ENCODE data around the gene CAMK4.
"Not testable (repeated sequence)": the region's sequence is repeated elsewhere in the genome, so short reads cannot be mapped to it uniquely, and the experiment has no call there.

The CAMK4 gene

DNA sequence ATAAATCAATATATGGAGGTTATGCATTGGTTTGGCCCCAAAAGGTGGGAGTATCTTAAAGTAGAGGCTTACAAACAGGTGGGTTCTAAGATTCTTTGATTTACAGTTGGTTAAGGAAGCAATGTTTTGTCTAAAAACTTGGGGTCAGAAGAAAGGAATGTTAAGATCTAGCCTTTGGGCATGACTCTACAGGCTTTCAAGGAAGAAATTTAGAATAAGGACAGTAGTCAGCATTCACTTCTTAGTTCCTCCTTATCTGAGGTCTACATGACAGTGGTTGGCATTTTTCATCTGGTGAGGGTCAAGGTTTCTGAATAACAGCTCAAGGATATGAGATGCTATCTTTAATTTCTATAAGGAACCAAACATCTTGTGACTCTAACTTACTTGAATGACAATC lies 122.8 kb downstream of the CAMK4 start:
- TF ChIP-seq, protein P1, sequence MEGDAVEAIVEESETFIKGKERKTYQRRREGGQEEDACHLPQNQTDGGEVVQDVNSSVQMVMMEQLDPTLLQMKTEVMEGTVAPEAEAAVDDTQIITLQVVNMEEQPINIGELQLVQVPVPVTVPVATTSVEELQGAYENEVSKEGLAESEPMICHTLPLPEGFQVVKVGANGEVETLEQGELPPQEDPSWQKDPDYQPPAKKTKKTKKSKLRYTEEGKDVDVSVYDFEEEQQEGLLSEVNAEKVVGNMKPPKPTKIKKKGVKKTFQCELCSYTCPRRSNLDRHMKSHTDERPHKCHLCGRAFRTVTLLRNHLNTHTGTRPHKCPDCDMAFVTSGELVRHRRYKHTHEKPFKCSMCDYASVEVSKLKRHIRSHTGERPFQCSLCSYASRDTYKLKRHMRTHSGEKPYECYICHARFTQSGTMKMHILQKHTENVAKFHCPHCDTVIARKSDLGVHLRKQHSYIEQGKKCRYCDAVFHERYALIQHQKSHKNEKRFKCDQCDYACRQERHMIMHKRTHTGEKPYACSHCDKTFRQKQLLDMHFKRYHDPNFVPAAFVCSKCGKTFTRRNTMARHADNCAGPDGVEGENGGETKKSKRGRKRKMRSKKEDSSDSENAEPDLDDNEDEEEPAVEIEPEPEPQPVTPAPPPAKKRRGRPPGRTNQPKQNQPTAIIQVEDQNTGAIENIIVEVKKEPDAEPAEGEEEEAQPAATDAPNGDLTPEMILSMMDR (conservative IDR thresholded peaks at IDR 0.05) = no peak
- no peak overlapping the region for H3K27ac ChIP-seq

DNA sequence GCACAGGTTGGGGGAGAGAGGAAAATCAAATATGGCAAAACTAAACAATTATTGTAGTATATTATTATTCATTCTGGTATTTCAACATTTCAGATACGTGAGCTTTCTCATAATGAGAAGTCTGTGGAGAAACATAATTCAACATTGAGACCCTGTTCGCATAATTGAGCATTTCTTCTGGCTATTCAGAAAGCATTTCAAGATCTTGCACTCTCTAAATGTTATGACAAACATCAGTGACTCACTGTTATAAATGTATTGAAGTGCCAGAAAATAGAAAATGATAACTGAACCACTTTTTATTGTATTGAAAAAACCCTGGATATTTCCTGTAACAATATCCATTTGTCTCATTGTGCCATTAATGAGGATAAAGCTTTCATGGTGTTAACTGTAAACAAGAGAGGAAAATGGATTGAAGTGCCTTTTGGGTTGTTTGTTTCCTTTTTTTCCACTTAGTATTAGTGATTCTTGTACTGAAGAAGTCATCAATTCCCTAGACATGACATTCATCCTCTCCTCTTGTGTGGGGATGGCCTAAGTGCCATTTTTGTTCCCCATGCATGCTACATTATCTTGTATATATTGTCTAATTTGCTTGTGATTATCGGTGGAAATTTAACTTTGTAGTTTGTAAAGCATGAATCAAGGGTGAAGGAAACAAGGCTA lies 124.6 kb downstream of the CAMK4 start:
- no peak overlapping the region for H3K27ac ChIP-seq
- TF ChIP-seq, protein P1 (conservative IDR thresholded peaks at IDR 0.05) = no peak

DNA sequence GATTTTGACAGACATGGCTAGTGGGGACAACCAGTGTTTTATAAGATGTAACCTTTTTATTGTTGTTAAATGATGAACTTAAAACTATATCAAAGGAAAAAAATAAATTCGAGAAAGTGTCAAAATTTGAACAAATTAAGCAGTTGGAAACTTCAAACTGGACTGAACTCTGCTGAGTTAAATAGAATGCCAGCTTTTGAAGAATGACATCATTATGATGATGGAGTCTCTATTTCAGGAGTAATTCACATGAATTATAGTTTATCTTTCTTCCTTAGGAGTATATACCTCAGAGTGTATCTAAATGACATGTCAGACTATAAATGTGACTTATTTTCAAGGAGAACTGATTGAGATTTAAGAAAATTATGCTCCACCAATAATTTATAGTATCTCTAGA lies 125.2 kb downstream of the CAMK4 start:
- TF ChIP-seq, protein P1 (conservative IDR thresholded peaks at IDR 0.05) = no peak
- no peak overlapping the region for H3K27ac ChIP-seq

DNA sequence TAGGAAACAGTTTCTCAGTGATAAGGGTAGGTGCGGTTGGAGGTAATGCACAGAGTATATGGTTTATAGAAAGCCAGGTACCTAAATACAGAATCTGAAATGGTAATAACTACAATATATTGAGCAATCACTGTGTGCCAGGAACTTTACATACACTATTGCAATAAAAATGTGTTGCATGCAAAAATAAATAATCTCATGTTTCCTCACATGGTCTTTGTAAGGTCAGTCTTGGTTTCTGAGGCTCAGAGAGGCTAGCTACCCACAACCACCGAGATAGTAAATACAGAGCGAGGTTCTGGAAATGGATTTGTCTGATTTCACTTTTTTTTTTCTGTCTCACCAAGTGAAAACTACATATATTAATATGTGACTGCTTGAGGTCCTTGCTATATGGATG lies 128.9 kb downstream of the CAMK4 start:
- TF ChIP-seq, protein P1 (conservative IDR thresholded peaks at IDR 0.05) = no peak
- no peak overlapping the region for H3K27ac ChIP-seq

DNA sequence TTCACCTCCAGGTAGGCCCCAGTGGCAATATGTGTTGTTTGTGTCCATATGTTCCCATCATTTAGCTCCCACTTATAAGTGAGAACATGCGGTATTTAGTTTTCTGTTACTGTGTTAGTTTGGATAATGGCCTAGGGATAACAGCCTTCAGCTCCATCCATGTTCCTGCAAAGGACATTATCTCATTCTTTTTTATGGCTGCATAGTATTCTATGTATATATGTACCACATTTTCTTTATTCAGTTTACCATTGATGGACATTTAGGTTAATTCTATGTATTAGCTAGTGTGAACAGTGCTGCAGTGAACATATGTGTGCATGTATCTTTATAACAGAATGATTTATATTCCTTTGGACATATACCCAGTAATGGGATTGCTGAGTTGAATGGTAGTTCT lies 134.5 kb downstream of the CAMK4 start:
- not testable (repeated sequence) for H3K27ac ChIP-seq

DNA sequence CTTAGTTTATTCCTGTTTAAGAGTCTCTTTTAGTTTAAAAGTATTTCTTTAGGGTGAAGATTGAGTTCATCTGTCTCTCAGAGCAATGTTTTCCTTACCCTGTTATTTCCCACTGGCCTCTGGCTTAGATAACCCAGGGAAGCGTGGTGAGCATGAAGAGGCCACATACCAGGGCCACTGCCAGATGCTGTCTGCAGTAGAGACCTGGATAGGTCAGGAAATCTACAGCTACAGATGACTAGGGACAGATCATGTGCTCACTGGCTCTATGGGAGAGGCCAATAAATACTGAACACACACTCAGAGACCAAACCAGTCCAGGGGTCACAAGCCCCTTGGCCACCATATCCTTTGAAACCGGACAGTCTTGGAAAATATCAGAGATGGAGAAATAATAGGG lies 136.0 kb downstream of the CAMK4 start:
- TF ChIP-seq, protein P1 (conservative IDR thresholded peaks at IDR 0.05) = no peak
- H3K27ac ChIP-seq = no peak overlapping the region

DNA sequence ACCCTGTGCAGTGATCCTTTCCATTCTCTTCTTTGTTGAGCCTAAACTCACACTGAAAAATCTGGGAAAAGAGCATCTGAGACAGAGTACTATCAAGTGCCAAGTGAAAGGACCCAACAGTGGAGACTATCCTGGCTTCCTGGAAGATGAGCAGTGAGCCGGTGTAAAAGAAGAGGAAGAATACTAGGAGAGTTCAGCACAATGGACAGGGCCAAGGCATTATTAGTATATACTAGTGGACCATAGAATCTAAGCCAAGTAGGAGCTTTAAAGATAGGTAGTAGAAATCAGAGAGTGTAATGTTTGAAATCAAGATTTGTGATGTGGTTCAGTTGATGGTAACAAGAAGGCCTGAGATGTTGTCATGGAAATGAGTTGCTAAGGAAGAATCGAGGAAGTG lies 140.8 kb downstream of the CAMK4 start:
- TF ChIP-seq, protein P1 (conservative IDR thresholded peaks at IDR 0.05) = no peak
- H3K27ac ChIP-seq = no peak overlapping the region

DNA sequence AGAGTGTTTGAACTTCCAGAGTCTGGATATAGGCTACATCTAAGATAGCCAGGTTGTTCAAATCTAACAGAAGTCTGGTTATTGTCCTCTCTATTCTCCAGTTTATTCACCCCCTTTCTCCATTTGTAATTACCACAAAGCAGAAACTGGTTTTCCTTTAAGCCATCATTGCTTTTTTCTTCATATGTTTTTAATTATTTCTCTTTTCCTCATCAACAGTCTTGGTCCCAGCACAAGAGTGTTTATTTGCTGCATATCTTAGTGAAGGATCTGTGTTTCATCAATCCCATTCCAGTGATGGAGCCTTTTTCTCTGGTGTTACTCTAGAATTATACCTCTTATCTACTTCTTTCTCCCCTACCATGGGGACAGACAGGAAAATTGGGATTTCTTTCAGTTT lies 142.2 kb downstream of the CAMK4 start:
- no peak overlapping the region for H3K27ac ChIP-seq
- TF ChIP-seq, protein P1 (conservative IDR thresholded peaks at IDR 0.05) = no peak

Data from VCaP (cell line).